COLO829 (cell line): ENCODE measurements around the gene PLEK2.
"Not testable (repeated sequence)": the region's sequence is repeated elsewhere in the genome, so short reads cannot be mapped to it uniquely, and the experiment has no call there.

Source experiments
- DNase-seq: peaks from one replicate; pipeline ENCODE4 v3.0.0; 2012; ENCODE audit warnings: low spot score

PLEK2 gene

DNA sequence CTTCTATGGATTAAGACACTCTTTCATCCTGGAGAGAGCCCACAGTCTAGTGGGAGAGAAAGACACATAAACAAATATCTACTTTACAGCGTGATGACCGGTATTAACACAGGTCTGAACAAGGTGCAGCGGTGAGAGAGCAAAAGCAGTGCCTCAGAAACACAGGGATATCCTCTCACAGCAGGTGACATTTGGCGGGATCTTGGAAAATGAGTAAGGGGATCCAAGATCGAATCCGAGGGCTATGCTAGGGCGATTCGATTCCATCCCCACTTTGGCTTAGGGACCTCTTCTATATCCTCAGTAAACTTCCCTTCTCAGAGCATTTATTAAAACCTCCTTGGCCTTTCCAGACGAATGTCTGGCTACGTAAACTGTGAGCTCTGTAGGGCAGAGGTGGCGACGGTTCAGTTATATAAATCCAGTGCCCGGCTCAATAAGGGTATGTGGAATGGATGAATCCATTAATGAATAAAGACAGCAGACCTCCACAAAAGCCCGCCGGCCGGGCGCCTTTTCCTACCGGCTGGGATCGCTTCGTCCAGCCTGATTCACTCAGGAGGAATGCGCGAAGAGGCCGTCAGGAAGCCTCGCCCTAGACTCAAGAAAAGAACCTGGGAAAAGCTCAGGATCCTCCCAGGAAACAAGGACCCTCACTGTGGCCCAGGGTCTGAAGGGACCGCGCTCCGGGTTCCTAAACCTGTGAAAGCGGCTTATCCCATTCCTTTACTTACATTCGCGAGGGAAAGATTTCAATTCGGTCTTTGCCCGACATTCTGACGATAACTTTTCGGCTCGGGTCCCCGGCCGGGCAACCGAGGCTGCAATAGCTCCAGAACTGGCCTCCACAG, 52.8 kb downstream of the PLEK2 start:
- DNase-seq, result no peak

DNA sequence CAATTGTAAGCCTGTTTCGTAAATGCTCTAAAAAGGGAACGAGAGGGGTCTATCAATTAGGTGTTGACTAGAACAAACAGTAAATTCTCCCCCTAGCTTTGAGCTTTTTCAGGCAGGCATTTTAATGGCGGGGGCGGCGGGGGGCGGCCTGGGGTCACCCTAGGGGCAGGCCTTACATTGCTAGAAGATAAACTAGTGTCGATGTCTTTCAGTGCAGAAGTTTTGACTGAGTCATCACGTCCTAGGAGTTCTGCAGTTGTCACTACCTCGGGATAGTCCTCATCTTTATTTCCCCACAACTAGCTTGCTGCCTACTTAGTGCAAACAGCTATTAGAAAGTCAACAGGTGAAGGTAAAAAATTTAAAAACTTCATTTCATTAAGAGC, 54.0 kb downstream of the PLEK2 start:
- no peak for DNase-seq

GRCh38 chr14:67357186-67357968, 54.6 kb downstream of the PLEK2 start:
- DNase-seq, result no peak

DNA sequence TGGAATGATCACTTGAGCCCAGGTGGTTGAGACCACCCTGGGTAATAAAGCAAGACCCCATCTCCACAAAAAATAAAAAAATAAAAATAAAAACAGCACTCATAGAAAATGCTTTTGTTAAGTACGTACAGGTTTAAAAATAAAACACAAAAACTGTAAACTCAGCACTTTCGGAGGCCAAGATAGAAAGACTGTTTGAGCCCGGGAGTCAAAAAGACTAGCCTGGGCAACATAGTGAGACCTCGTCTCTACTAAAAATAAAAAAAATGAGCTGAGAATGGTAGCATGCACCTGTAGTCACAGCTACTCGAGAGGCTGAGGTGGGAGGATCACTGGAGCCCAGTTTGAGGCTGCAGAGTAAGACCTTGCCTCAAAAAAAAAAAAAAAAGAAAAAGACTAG, 59.9 kb downstream of the PLEK2 start:
- no peak for DNase-seq

- DNase-seq, result no peak
These were observed 66.4 kb downstream of the PLEK2 start for GRCh38 chr14:67345583-67345982.

DNA sequence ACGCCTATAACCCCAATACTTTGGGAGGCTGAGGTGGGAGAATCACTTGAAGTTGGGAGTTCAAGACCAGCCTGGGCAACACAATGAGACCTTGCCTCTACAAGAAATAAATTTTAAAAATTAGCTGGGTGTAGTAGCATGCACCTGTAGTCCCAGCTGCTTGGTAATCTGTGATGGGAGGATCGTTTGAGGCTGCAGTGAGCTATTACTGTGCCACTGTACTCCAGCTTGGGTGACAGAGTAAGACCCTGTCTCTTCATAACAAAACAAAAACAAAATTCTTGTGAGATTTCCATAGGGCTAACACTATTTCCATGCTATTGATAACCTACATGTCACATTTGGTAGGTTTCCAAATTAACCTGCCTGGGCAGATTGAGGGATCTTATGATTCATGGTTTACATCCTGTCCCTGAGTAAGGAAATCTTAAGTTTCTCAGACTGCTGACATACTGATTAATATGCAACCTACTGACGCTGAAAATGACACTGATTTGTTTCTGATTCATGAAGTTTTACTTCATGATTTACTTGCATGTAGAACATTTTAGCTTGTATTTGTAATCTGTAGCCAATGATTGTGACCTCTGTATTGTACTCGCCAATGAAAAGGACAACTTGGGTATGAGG, 68.2 kb downstream of the PLEK2 start:
- no peak for DNase-seq

DNA sequence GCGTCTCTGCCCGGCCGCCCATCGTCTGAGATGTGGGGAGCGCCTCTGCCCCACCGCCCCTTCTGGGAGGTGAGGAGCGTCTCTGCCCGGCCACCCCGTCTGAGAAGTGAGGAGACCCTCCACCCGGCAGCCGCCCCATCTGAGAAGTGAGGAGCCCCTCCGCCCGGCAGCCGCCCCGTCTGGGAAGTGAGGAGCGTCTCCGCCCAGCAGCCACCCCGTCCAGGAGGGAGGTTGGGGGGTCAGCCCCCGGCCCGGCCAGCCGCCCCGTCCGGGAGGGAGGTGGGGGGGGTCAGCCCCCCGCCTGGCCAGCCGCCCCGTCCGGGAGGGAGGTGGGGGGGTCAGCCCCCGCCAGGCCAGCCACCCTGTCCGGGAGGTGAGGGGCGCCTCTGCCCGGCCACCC, 70.7 kb downstream of the PLEK2 start:
- not testable (repeated sequence) for DNase-seq
